Activated B cell treated with CpG ODN at 0.5 μM for 24 hours (primary cell): ENCODE results near the gene COX5A. TPM values are rescaled to one million over a fixed set of nuclear protein-coding genes. Genes with fewer than 3 reads are reported as not detected.

ENCODE experiments used
- ATAC-seq: fragments of 200-7000 bp; cut with Tn5 transposase; one replicate; pipeline ENCODE4 v1.10.0; 2021; ENCODE audit warnings: low read depth, mild to moderate bottlenecking, moderate library complexity
- CTCF ChIA-PET: fragments of 350-600 bp; sonication (Branson Sonifier 250); formaldehyde crosslinking; loops from one replicate; lab custom pipeline; 2021; ENCODE audit warnings: antibody characterized with exemption; lab: Charles Lee
- POLR2A ChIA-PET: fragments of 350-600 bp; sonication (Branson Sonifier 250); formaldehyde crosslinking; loops from one replicate; lab custom pipeline; 2021; ENCODE audit warnings: antibody characterized with exemption; lab: Charles Lee
- DNase-seq: peaks from one replicate; pipeline ENCODE4 v3.0.0; 2022
- H3K27ac Mint-ChIP-seq: one replicate; pipeline ENCODE4 v1.8.0; 2020; ENCODE audit warnings: mixed read lengths
- H3K27me3 Mint-ChIP-seq: one replicate; pipeline ENCODE4 v1.8.0; 2021; ENCODE audit warnings: mixed read lengths
- H3K36me3 Mint-ChIP-seq: one replicate; pipeline ENCODE4 v1.8.0; 2021; ENCODE audit warnings: low read depth, mixed read lengths
- H3K4me1 Mint-ChIP-seq: one replicate; pipeline ENCODE4 v1.8.0; 2021; ENCODE audit warnings: mixed read lengths
- H3K4me3 Mint-ChIP-seq: one replicate; pipeline ENCODE4 v1.8.0; 2020; ENCODE audit warnings: mild to moderate bottlenecking, mixed read lengths
- H3K9me3 Mint-ChIP-seq: one replicate; pipeline ENCODE4 v1.8.0; 2020; ENCODE audit warnings: mixed read lengths
- intact Hi-C: fragments of 100-400 bp; cut with micrococcal nuclease; formaldehyde crosslinking; loops from one replicate; pipeline ENCODE4 v1.15.1; 2024
- total RNA-seq: library from RNA; stranded (reverse); gene quantifications from 2 replicates; pipeline ENCODE4 v1.2.3, GENCODE V29; 2022
- TF ChIP-seq, protein P1 (sequence below): fragments of 200-600 bp; IDR thresholded peaks from one replicate; pipeline ENCODE4 v1.8.0; 2022; ENCODE audit warnings: antibody characterized with exemption, mild to moderate bottlenecking

Gene COX5A
- total RNA-seq, 1 donor from 2014 or later: 150 TPM

DNA sequence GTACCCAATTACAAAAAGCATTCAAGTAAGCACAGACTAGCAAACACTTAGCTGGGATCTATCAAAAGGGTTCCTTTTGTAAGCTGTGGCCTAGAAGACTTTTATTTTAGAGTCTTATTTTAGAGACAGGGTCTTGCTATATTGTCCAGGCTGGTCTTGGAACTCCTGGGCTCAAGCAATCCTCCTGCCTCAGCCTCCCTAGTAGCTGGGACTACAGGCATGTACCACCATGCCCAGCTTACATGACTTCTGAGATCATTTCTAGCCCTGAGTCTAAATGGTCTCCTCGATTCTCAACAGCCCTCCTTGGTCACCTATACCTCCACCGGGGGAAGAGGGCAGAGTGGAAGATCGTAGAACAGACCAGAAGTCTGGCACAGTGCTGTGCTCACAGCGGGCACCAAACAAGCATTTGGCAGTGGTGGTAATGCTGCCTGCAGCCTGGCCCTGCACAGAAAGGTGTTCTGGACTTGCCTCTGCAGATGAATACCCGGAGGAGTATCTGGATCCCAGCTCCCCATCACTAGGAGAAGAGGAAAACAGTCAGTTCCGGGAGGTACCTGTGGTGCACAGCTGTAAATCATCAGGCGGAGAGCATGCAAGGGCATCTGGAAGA, 33.6 kb downstream of the COX5A start:
- DNase-seq: no peak
- ChIA-PET CTCF (interaction anchor here (1.0 to 6.0 kb wide), 5 partner anchors 45 to 285 kb away, joined by 3 to 54 read pairs (median 3); no protein-coding TSS in a partner anchor), POLR2A (no interaction called here)
- intact Hi-C loops: no loop called here
- Mint-ChIP-seq H3K27me3 (no peaks in the 10 kb centered on the region), H3K36me3 (peaks cover 49% of the 10 kb centered on the region), H3K4me3 (no peak overlapping the region), H3K9me3 (no peaks in the 10 kb centered on the region), H3K4me1 (peaks cover 45% of the 10 kb centered on the region), H3K27ac (no peak overlapping the region)
- no peak for ATAC-seq
- TF ChIP-seq, protein P1, sequence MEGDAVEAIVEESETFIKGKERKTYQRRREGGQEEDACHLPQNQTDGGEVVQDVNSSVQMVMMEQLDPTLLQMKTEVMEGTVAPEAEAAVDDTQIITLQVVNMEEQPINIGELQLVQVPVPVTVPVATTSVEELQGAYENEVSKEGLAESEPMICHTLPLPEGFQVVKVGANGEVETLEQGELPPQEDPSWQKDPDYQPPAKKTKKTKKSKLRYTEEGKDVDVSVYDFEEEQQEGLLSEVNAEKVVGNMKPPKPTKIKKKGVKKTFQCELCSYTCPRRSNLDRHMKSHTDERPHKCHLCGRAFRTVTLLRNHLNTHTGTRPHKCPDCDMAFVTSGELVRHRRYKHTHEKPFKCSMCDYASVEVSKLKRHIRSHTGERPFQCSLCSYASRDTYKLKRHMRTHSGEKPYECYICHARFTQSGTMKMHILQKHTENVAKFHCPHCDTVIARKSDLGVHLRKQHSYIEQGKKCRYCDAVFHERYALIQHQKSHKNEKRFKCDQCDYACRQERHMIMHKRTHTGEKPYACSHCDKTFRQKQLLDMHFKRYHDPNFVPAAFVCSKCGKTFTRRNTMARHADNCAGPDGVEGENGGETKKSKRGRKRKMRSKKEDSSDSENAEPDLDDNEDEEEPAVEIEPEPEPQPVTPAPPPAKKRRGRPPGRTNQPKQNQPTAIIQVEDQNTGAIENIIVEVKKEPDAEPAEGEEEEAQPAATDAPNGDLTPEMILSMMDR: no peak

DNA sequence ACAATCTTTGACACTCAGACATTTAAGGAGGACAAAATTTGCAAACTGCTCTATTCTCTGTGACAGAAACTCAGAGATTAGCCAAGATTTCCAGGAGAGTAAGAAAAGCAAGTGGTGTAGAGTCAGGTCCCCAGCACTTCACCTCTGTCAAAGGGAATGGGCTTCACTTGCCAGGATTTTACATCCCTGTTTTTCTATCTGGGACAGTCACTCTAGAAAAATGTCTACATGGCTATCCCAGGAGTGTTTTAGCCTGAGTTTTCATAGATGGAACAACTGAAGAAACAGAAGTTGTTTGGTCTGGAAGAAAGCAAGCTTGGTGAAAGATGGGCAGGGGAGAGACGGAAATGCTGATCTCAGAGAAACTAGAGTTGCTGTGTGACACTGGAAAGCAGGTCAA, 34.2 kb downstream of the COX5A start:
- CTCF ChIA-PET: interaction anchor here (1.0 to 6.0 kb wide), 5 partner anchors 46 to 284 kb away, joined by 3 to 54 read pairs (median 3); no protein-coding TSS in a partner anchor
- DNase-seq (no peak), ATAC-seq (no peak)
- intact Hi-C loops: no loop called here
- TF ChIP-seq, protein P1: no peak
- no peak overlapping the region for H3K27ac Mint-ChIP-seq
- peaks cover 45% of the 10 kb centered on the region for H3K4me1 Mint-ChIP-seq
- peaks cover 54% of the 10 kb centered on the region for H3K36me3 Mint-ChIP-seq
- POLR2A ChIA-PET: no interaction called here
- H3K27me3 Mint-ChIP-seq: no peaks in the 10 kb centered on the region
- no peak overlapping the region for H3K4me3 Mint-ChIP-seq
- no peaks in the 10 kb centered on the region for H3K9me3 Mint-ChIP-seq

DNA sequence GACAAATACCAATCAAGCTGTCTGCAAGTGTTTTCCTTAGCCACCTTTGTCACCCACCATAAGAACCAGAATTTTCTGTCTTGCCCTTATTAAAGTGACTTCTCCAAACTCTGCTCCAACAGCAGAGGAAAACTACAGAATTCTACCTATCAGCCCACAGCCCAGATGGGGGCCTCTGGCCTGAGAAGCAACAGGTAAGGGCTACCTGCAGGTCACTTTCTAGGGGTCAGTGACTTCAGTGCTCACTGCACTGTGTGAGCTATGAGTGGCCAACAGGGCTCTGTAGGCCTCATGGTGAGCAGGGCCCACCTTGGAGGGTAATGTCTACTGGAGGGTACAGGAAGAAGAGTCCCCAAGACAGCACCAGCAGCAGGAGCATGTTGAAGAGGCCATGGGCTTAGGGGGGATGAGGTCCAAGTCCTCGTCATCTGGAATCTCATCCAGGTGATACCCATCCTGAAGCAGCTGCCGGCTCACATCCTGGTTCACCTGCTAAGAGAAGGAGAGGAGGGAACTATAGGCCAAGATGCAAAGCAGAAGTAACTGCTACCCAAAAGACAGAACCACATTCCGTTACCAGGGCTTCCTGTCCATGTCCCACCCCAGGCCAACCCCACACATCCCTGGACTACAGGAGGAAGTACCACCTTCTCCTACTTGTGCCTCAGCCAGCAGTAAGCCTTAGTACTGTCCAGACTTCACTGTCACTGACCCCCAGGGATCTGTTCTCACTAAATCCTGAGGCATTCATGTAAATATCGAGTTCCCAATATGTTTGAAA, 35.4 kb downstream of the COX5A start:
- ATAC-seq: no peak

DNA sequence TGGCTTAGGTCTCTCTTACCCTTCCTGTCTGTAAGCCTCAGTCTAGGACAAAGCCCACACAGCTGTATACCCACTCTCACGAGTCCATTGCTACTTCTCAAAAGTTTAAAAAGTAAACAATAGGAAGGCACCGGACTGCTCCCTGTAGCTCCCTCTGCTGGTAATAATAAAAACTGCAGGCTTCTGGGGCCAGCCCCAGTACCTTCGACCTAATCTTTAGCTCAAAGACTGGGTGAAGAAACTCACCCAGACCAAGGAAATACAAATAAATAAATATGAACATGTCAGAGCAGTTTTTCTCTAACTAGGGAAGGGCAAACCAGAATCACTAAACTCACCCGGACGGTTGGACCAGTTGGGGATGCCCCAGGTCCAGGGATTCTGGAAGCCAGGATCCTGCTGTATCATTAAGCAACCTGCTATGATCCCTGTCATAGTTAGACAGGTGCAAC, 36.2 kb downstream of the COX5A start:
- Mint-ChIP-seq H3K4me1 (peaks cover 37% of the 10 kb centered on the region), H3K9me3 (no peaks in the 10 kb centered on the region), H3K36me3 (peaks cover 58% of the 10 kb centered on the region), H3K27ac (no peak overlapping the region), H3K4me3 (no peak overlapping the region), H3K27me3 (no peaks in the 10 kb centered on the region)
- TF ChIP-seq, protein P1: peak; percentile 74
- POLR2A ChIA-PET: interaction anchor here (0.6 to 2.9 kb wide), 15 partner anchors 10 to 466 kb away, joined by 3 to 13 read pairs (median 4); partner anchors contain the start of genes CSK, MAN2C1, MPI and SCAMP2
- DNase-seq (peak; percentile 30), ATAC-seq (peak; percentile 59)
- intact Hi-C loops: loop anchor here (1.0 kb wide), 5 partner anchors 28 to 266 kb away; partner anchors contain the start of genes SCAMP2 and ULK3
- CTCF ChIA-PET: interaction anchor here (0.7 to 6.0 kb wide), 35 partner anchors 9 to 284 kb away, joined by 3 to 54 read pairs (median 5); partner anchors contain the start of genes CPLX3, MPI and ULK3

More for the DNA sequence above, 35.4 kb downstream of the COX5A start:
- no peak overlapping the region for H3K27ac Mint-ChIP-seq
- DNase-seq: no peak
- intact Hi-C loops: no loop called here
- CTCF ChIA-PET: interaction anchor here (0.7 to 6.0 kb wide), 31 partner anchors 8 to 285 kb away, joined by 3 to 54 read pairs (median 6); partner anchors contain the start of genes CPLX3, MPI and ULK3
- H3K27me3 Mint-ChIP-seq: no peaks in the 10 kb centered on the region
- peaks cover 61% of the 10 kb centered on the region for H3K36me3 Mint-ChIP-seq
- H3K4me3 Mint-ChIP-seq: no peak overlapping the region
- no peaks in the 10 kb centered on the region for H3K9me3 Mint-ChIP-seq
- POLR2A ChIA-PET: interaction anchor here (1.0 to 2.9 kb wide), 11 partner anchors 13 to 132 kb away, joined by 3 to 13 read pairs (median 5); partner anchors contain the start of genes CSK, MPI, SCAMP2 and ULK3
- TF ChIP-seq, protein P1: no peak
- H3K4me1 Mint-ChIP-seq: peaks cover 44% of the 10 kb centered on the region
